HCT116 (cell line): Measurements from ENCODE around the gene CCDC3.

Source experiments
- CBX3 ChIP-seq: IDR thresholded peaks from 2 replicates; pipeline ENCODE4 v1.6.1; 2012; ENCODE audit warnings: low read depth
- CTCF ChIP-seq, 3 experiments: fragments of 200-600 bp in 1 of 3; sonication (generic) in 1 of 3; IDR thresholded peaks in 2 of 3; conservative IDR thresholded peaks in 1 of 3; 2 replicates each; pipeline ENCODE4 v1.5.1; 2012 to 2017; ENCODE audit warnings: low read depth in 2 of 3, low read length in 2 of 3, antibody characterized with exemption in 1 of 3, borderline replicate concordance in 1 of 3, control low read depth in 1 of 3, mild to moderate bottlenecking in 1 of 3, mixed read lengths in 1 of 3, mixed run types in 1 of 3, moderate library complexity in 1 of 3; ENCODE audit not compliant: insufficient read depth in 1 of 3
- EZH2 ChIP-seq: fragments of 200-600 bp; sonication (generic); IDR thresholded peaks from 2 replicates; pipeline ENCODE4 v1.6.1; 2017; ENCODE audit warnings: antibody characterized with exemption, mixed run types
- EZH2phosphoT487 ChIP-seq: fragments of 200-600 bp; IDR thresholded peaks from 2 replicates; pipeline ENCODE4 v1.6.1; 2018; ENCODE audit warnings: antibody characterized with exemption, borderline replicate concordance
- FOSL1 ChIP-seq: IDR thresholded peaks from 2 replicates; pipeline ENCODE4 v1.6.1; 2012; ENCODE audit warnings: low read depth
- POLR2A ChIP-seq: IDR thresholded peaks from 2 replicates; pipeline ENCODE4 v1.7.0; 2011; ENCODE audit warnings: borderline replicate concordance; ENCODE audit not compliant: insufficient read depth, insufficient read length; ENCODE audit errors: extremely low read depth
- RAD21 ChIP-seq: IDR thresholded peaks from 2 replicates; pipeline ENCODE4 v1.6.1; 2012; ENCODE audit warnings: low read depth, mild to moderate bottlenecking
- REST ChIP-seq: IDR thresholded peaks from 2 replicates; pipeline ENCODE4 v1.6.1; 2012; ENCODE audit warnings: low read depth
- TCF7L2 ChIP-seq: IDR thresholded peaks from 2 replicates; pipeline ENCODE4 v1.7.0; 2011; ENCODE audit warnings: borderline replicate concordance, inconsistent platforms; ENCODE audit not compliant: insufficient read depth, insufficient read length; ENCODE audit errors: extremely low read depth

DNA sequence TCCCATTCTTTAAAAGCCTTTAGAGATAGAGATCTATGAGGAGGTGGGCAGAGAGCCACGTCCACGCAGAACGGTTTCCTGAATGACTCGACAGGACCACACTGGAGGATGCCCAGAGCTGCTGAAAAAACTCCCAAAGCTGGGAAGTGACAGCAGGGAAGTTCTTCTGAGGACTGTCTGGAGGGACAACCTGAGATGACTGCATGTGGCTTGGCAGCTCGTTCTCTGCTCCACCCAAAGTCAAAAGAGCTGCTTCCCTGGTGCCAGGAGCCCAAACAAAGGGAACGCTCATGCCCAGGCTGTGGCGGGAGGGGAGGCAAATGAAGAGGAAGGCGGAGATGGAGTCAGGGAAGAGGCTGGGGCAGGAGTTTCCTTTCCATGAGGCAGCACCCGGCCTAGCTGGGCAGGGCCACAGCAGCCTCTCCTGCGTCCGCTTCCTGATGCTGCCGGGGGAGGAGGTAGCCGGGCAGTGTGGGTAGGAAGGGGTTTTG lies 95.4 kb downstream of the CCDC3 start:
- no peak for TF ChIP-seq RAD21
- TF ChIP-seq POLR2A: no peak
- no peak for TF ChIP-seq TCF7L2
- no peak for TF ChIP-seq EZH2
- no peak for TF ChIP-seq CTCF (IDR thresholded peaks at IDR 0.05 in 2 of 3, conservative IDR thresholded peaks at IDR 0.05 in 1 of 3; ENCODE audit: borderline replicate concordance in 1 of 3, insufficient read depth in 1 of 3, low read depth in 2 of 3, low read length in 2 of 3)
- TF ChIP-seq EZH2phosphoT487: no peak
- no peak for TF ChIP-seq CBX3
- TF ChIP-seq FOSL1: no peak
- no peak for TF ChIP-seq REST
